ENCODE results near the gene DTL. TPM values are rescaled to one million over a fixed set of nuclear protein-coding genes. Genes with fewer than 3 reads are reported as not detected.
A peak's percentile ranks its signal among the peaks of the same experiment; 100 is the strongest.

DTL gene
- total and polyA plus RNA-seq, 2 of the 13 experiments (the other 11 are each of a cell fraction or from before 2014, with no cell fraction given) = 10.4 to 32.8 TPM

- TF ChIP-seq ASH2L (IDR thresholded peaks at IDR 0.05; ENCODE audit: insufficient read length, low read depth, low read length) (peak; percentile 22), ZNF766 (CRISPR knock-in tag; IDR thresholded peaks at IDR 0.05; ENCODE audit: borderline replicate concordance) (0 out of 2 replicates have a peak, but pooled peaks have one; percentile 55), HNF4A (CRISPR knock-in tag; IDR thresholded peaks at IDR 0.05) (peak; percentile 91), ZNF644 (CRISPR knock-in tag; IDR thresholded peaks at IDR 0.05; ENCODE audit: low read depth) (peak; percentile 66; the same call in 1 of the 2 replicates)
These were observed 84.3 kb downstream of the DTL start (continued) for GRCh38 chr1:212119863-212120262.

- DNase-seq (ENCODE audit: low spot score) (no peak), ATAC-seq (no peak), FAIRE-seq (no peak)
- Histone ChIP-seq H3K9me3 (ENCODE audit: low read length) (no peaks in the 10 kb centered on the region), H3K79me2 (ENCODE audit: insufficient read depth, low read length) (no peaks in the 10 kb centered on the region), H3K4me2 (ENCODE audit: low read depth, low read length) (no peak overlapping the region), H3K27me3 (ENCODE audit: control insufficient read depth in 1 of 2, insufficient read depth in 2 of 2, low read length in 2 of 2) (no peaks in the 10 kb centered on the region), H3K9ac (ENCODE audit: insufficient read depth, low read depth, low read length) (no peak overlapping the region), H2AFZ (ENCODE audit: low read length) (no peak overlapping the region), H3K4me1 (ENCODE audit: insufficient read depth, low read length) (peaks cover 24% of the 10 kb centered on the region), H3K4me3 (replicated peaks in 1 of 3; ENCODE audit: insufficient read depth in 1 of 3, low read depth in 2 of 3, low read length in 3 of 3) (no peak overlapping the region), H3K36me3 (replicated peaks in 1 of 2; ENCODE audit: control insufficient read depth in 1 of 2, insufficient read depth in 2 of 2, low read length in 2 of 2) (peaks cover 0 to 1% of the 10 kb centered on the region in 2 experiments; a peak in 1 of 5 replicates), H4K20me1 (ENCODE audit: insufficient read depth, low read length) (no peaks in the 10 kb centered on the region), H3K27ac (ENCODE audit: extremely low read length, insufficient read depth, low read length) (no peak overlapping the region)
- 75% methylated on average over 2 of the region's 2 CpGs for WGBS (ENCODE audit: low lambda C conversion rate)
- no TSS peak for BruUV-seq (replicated peaks)
- TF ChIP-seq NR0B2 (CRISPR knock-in tag; IDR thresholded peaks at IDR 0.05) = no peak
- TF ChIP-seq ZFP91 (CRISPR knock-in tag; IDR thresholded peaks at IDR 0.05; ENCODE audit: borderline replicate concordance) = no peak
- no peak for TF ChIP-seq RCOR2 (CRISPR knock-in tag; IDR thresholded peaks at IDR 0.05)
- TF ChIP-seq CREM (IDR thresholded peaks at IDR 0.05) = no peak
- TF ChIP-seq CREM (CRISPR knock-in tag; IDR thresholded peaks at IDR 0.05) = no peak
- no peak for TF ChIP-seq TAF1 (CRISPR knock-in tag; IDR thresholded peaks at IDR 0.05)
- no peak for TF ChIP-seq SNAPC5 (CRISPR knock-in tag; IDR thresholded peaks at IDR 0.05; ENCODE audit: borderline replicate concordance)
- TF ChIP-seq ZNF562 (CRISPR knock-in tag; IDR thresholded peaks at IDR 0.05; ENCODE audit: borderline replicate concordance) = no peak
- TF ChIP-seq ETV5 (CRISPR knock-in tag; IDR thresholded peaks at IDR 0.05; ENCODE audit: borderline replicate concordance) = no peak
- ChIA-PET CTCF (ENCODE audit: low intra/inter-chr PET ratio, low total read pairs) (no interaction called here), POLR2A (no interaction called here)
- in situ Hi-C loops (cut with HindIII; ENCODE audit: extremely low pct_ligation_motif_present, low pct_unique_long_range_greater_than_20kb) = no loop called here
- intact Hi-C loops (cut with micrococcal nuclease; ENCODE audit: unreplicated experiment) = no loop called here
These were observed 86.2 kb downstream of the DTL start for GRCh38 chr1:212121779-212122178.

Data from HepG2 (cell line).